ENCODE measurements around the gene GPX3. TPM values are rescaled to one million over a fixed set of nuclear protein-coding genes. Genes with fewer than 3 reads are reported as not detected.

Gene GPX3
- total and polyA plus RNA-seq, 7 donors, result 447 to 852 (median 561) TPM

DNA sequence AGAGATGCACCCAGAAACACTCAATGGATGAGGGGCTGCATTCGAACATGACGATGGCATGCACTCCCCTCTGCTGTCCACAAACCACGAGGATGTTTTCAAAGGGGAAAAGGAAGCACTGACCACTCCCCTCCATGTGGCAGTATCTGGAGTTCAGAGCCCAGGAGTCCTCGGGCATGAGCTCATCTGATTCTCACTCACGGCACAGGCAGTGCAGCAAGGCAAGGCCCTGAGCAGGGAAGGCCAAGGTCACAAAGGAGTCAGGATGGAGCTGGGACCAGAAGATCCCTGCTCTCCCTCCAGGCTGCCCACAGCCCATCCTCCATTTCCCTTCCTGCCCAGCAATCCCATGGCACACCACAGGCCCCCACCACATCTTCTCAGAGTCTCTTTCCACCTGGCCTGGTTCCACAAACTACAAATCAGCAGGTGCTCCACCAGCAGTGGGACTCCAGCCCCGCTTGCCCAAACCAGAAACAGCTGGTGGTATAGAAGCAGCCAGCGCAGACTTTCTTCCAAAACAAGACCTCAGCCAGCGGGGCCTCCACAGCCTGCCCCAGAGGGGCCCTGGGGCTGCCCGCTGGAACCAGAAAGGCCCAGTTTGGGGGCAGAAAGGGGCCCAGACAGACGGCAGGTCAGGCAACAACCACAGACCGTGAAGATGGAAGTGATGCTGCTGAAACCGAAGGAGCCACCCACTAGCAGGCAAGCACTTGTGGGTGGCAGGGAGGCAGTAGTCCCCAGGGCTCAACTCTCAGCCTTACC lies 48.2 kb downstream of the GPX3 start:
- WGBS, 3 donors, result 13 to 19% (median 14%) methylated on average over 12 of the region's 12 CpGs
- Histone ChIP-seq H3K27me3 (ENCODE audit: insufficient read depth in 3 of 3, low read length in 2 of 3) (no peaks in the 10 kb centered on the region), H3K4me1 (peaks cover 86% of the 10 kb centered on the region), H3K36me3 (ENCODE audit: insufficient read depth in 1 of 2, low read depth in 1 of 2) (peaks cover 0 to 6% of the 10 kb centered on the region in 2 donors), H3K9me3 (no peaks in the 10 kb centered on the region), H3K4me3 (peak overlapping the region; percentile 7), H3K27ac (peak overlapping the region; percentile 81)
- intact Hi-C loops (cut with DNase I), result no loop called here
- DNase-seq (peak; percentile 34 to 67), ATAC-seq (peak; percentile 57 to 77 (median 64))
- TF ChIP-seq, protein P1, sequence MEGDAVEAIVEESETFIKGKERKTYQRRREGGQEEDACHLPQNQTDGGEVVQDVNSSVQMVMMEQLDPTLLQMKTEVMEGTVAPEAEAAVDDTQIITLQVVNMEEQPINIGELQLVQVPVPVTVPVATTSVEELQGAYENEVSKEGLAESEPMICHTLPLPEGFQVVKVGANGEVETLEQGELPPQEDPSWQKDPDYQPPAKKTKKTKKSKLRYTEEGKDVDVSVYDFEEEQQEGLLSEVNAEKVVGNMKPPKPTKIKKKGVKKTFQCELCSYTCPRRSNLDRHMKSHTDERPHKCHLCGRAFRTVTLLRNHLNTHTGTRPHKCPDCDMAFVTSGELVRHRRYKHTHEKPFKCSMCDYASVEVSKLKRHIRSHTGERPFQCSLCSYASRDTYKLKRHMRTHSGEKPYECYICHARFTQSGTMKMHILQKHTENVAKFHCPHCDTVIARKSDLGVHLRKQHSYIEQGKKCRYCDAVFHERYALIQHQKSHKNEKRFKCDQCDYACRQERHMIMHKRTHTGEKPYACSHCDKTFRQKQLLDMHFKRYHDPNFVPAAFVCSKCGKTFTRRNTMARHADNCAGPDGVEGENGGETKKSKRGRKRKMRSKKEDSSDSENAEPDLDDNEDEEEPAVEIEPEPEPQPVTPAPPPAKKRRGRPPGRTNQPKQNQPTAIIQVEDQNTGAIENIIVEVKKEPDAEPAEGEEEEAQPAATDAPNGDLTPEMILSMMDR (IDR thresholded peaks at IDR 0.05), result no peak

DNA sequence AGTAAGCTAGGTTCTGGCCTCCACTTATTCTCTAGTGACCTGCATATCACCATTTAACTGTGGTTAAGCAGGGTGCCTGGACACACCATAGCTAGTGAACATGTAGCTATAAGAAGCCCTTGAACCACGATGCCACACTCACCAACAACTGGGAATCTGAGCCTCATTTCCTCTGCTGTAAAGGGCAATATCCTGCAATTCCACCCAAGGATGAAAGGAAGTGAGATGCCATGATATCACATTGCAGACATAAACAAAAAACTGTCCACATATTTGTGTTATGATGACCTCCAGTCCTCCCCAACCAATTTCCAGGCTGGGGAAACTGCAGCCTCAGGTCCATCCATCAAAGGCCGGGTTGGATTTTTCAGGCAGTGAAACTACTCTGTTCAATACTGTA lies 50.1 kb downstream of the GPX3 start:
- peaks cover 83% of the 10 kb centered on the region for H3K4me1 ChIP-seq

GRCh38 chr5:151071021-151071420 lies 50.6 kb downstream of the GPX3 start:
- Histone ChIP-seq H3K36me3 (ENCODE audit: insufficient read depth in 1 of 2, low read depth in 1 of 2) (peaks cover 0 to 6% of the 10 kb centered on the region in 2 donors), H3K9me3 (no peaks in the 10 kb centered on the region), H3K27me3 (ENCODE audit: insufficient read depth in 3 of 3, low read length in 2 of 3) (no peaks in the 10 kb centered on the region), H3K4me1 (peaks cover 85% of the 10 kb centered on the region), H3K4me3 (no peak overlapping the region), H3K27ac (peak overlapping the region; percentile 81)
- 93 to 97% (median 94%) methylated on average over 4 of the region's 4 CpGs for WGBS, 3 donors
- DNase-seq (no peak), ATAC-seq (no peak)
- TF ChIP-seq, protein P1 (IDR thresholded peaks at IDR 0.05), result no peak
- intact Hi-C loops (cut with DNase I), result no loop called here

More for the DNA sequence above, 50.1 kb downstream of the GPX3 start:
- Histone ChIP-seq H3K36me3 (ENCODE audit: insufficient read depth in 1 of 2, low read depth in 1 of 2) (peaks cover 0 to 6% of the 10 kb centered on the region in 2 donors), H3K9me3 (no peaks in the 10 kb centered on the region), H3K27me3 (ENCODE audit: insufficient read depth in 3 of 3, low read length in 2 of 3) (no peaks in the 10 kb centered on the region), H3K4me3 (no peak overlapping the region), H3K27ac (peak overlapping the region; percentile 81)
- intact Hi-C loops (cut with DNase I), result no loop called here
- DNase-seq (no peak), ATAC-seq (no peak)
- 43 to 57% (median 50%) methylated on average over 2 of the region's 2 CpGs for WGBS, 3 donors
- TF ChIP-seq, protein P1 (IDR thresholded peaks at IDR 0.05), result no peak

DNA sequence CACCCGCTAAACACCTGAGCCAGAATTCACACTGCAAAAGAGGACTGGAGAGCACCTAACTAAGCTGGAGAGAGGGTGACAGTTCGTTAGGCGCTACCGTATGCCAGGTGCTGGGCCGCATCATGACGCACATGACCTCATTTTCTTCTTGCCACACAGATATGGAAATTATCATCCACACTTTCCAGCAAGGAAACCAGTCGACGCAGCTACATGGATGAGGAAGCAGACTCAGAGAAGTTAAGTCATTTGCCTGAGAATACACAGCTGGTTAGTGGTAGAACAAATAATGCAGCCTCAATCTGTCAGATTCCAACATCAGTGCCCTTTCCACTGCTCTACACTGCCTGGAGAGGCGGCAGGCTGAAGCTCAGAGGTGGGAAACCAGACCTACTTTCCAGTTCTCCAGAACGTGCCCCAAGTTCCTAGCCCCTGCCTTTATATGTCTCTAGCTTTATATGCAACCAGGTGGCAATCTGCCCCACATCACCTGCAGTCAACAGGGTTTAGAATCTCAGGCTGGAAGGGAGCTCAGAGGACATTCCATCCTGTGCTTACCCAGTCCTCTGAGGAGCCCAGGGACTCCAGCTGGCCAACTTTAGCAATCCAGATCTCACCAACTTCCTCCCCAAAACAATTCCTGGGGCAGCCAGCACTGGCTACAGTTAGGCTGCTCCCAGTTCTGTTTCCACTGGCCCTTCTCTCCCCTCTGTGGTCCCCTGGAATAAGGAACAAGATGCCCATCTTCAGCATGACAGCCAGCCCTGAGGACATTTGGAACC lies 51.6 kb downstream of the GPX3 start:
- peak overlapping the region; percentile 81 for H3K27ac ChIP-seq
- H3K4me1 ChIP-seq, result peaks cover 85% of the 10 kb centered on the region
- TF ChIP-seq, protein P1 (IDR thresholded peaks at IDR 0.05), result no peak
- no peak overlapping the region for H3K4me3 ChIP-seq
- peak in 1 of 4 donors; percentile 4 for ATAC-seq
- H3K36me3 ChIP-seq (ENCODE audit: insufficient read depth in 1 of 2, low read depth in 1 of 2), result peaks cover 0 to 7% of the 10 kb centered on the region in 2 donors
- intact Hi-C loops (cut with DNase I), result no loop called here
- WGBS, 3 donors, result 69 to 86% (median 70%) methylated on average over 10 of the region's 10 CpGs
- no peaks in the 10 kb centered on the region for H3K27me3 ChIP-seq (ENCODE audit: insufficient read depth in 3 of 3, low read length in 2 of 3)
- H3K9me3 ChIP-seq, result no peaks in the 10 kb centered on the region
- DNase-seq, result no peak
